HG03520 (cell line): ENCODE data around the gene SMPX.

Source experiments
- ATAC-seq: cut with Tn5 transposase; IDR thresholded peaks from one replicate; pipeline ENCODE4 v1.9.1; 2021; ENCODE audit warnings: mild to moderate bottlenecking, moderate library complexity; ENCODE audit not compliant: unreplicated experiment

The SMPX gene

GRCh38 chrX:21658746-21659145, 99.2 kb downstream of the SMPX start:
- ATAC-seq = no peak

- ATAC-seq = no peak
These were observed 99.7 kb downstream of the SMPX start, which contains the start of gene KLHL34 for GRCh38 chrX:21658152-21658737. KLHL34 (minus strand) TSS chrX:21658330; CDS start chrX:21657788, 542 bp downstream.

GRCh38 chrX:21657318-21658151, 100.4 kb downstream of the SMPX start:
- ATAC-seq = no peak

GRCh38 chrX:21656587-21657317, 101.2 kb downstream of the SMPX start:
- no peak for ATAC-seq
